ENCODE measurements around the gene ARFGAP2. TPM values are rescaled to one million over a fixed set of nuclear protein-coding genes. Genes with fewer than 3 reads are reported as not detected.

ARFGAP2 gene
- 87.5 TPM for total RNA-seq
- polyA plus RNA-seq (ENCODE audit: insufficient read depth, low read depth, low replicate concordance), result 59.3 TPM
- long read RNA-seq, donor 1, transcript ARFGAP2-205 (16 exons, 2,976 nt), result major isoform, 6 of 9 reads
- long read RNA-seq, donor 1, partial matches to known transcripts, result 0 of 9 reads
- long read RNA-seq, donor 1, other reads (novel, unspliced or antisense), result 0 of 9 reads
- long read RNA-seq, donor 2, transcript ARFGAP2-205 (16 exons, 2,976 nt), result major isoform, 9 of 22 reads
- long read RNA-seq, donor 2, partial matches to known transcripts, result 5 of 22 reads
- long read RNA-seq, donor 2, other reads (novel, unspliced or antisense), result 0 of 22 reads
- long read RNA-seq, donor 3, transcript ARFGAP2-205 (16 exons, 2,976 nt), result major isoform, 9 of 20 reads
- long read RNA-seq, donor 3, partial matches to known transcripts, result 9 of 20 reads
- long read RNA-seq, donor 3, other reads (novel, unspliced or antisense), result 0 of 20 reads
- long read RNA-seq, donor 4, transcript ARFGAP2-205 (16 exons, 2,976 nt), result major isoform, 6 of 22 reads
- long read RNA-seq, donor 4, partial matches to known transcripts, result 14 of 22 reads
- long read RNA-seq, donor 4, other reads (novel, unspliced or antisense), result 0 of 22 reads
- long read RNA-seq, donor 5, result 0 reads
- long read RNA-seq, donor 6, partial matches to known transcripts, result 5 of 7 reads
- long read RNA-seq, donor 6, other reads (novel, unspliced or antisense), result 0 of 7 reads
- long read RNA-seq, donor 7, transcript ARFGAP2-205 (16 exons, 2,976 nt), result major isoform, 54 of 114 reads
- long read RNA-seq, donor 7, partial matches to known transcripts, result 10 of 114 reads
- long read RNA-seq, donor 7, other reads (novel, unspliced or antisense), result 48 of 114 reads
- long read RNA-seq, donor 8, transcript ARFGAP2-205 (16 exons, 2,976 nt), result major isoform, 6 of 18 reads
- long read RNA-seq, donor 8, partial matches to known transcripts, result 9 of 18 reads
- long read RNA-seq, donor 8, other reads (novel, unspliced or antisense), result 0 of 18 reads
- long read RNA-seq, donor 9, partial matches to known transcripts, result 5 of 6 reads
- long read RNA-seq, donor 9, other reads (novel, unspliced or antisense), result 0 of 6 reads
- long read RNA-seq, donor 10, partial matches to known transcripts, result 6 of 12 reads
- long read RNA-seq, donor 10, other reads (novel, unspliced or antisense), result 0 of 12 reads

DNA sequence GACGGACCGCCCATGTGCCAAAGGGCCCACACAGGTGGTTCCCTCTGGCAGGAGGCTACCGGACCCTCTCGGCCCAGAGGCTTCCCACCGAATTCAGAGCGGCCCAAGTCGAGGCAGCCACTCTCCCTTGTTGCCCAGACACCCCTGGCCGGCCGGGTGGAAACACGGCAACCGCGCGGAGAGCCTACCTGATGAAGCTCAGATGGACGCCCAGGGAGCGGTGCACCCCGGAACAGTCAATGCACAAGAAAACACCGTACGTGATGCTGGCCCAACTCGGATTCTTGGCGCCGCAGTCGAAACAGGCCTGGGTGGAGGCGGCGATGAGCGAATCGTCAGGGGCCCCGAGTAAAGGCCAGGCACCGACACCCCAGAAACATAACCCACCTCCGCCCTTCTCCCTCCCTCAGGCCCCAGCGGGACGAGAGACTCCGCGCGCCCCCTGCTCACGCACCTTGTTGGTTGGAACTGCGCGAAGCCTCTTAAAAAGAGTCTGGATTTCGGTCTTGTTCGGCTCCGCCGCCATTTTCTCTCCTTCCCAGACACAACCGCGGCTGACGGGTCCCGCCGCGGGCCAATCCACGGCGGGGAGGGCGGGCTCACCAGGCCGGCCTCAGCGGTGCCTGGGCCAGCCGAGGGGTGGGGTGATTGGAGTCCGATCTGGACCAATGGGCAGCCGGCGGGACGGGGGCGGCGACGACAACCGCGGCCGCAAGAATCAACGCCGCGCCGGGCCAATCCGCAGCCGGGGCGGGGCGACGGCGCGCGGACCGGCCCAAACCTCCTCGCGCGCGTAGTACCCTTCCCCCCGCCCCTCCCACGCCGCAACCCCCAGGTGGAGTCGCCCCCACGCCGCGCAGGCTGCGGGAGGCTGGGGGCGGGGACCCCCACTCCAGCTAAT lies at the start of gene ARFGAP2:
Gene ARFGAP2, minus strand, starts transcription at position 552 of the 901 bp plus-strand sequence. Its CDS starts 26 bp downstream, at position 526.
- no peaks in the 10 kb centered on the region for H3K9me3 ChIP-seq (ENCODE audit: control insufficient read depth in 2 of 3, insufficient read depth in 1 of 3, low read length in 3 of 3)
- DNase-seq, result peak; percentile 97 to 99 (median 98)
- peaks cover 2 to 33% (median 24%) of the 10 kb centered on the region in 3 donors for H3K36me3 ChIP-seq (ENCODE audit: control insufficient read depth in 2 of 3, insufficient read depth in 3 of 3, low read length in 3 of 3)
- no peaks in the 10 kb centered on the region for H3K27me3 ChIP-seq (ENCODE audit: control insufficient read depth, insufficient read depth, low read length)
- FAIRE-seq, result no peak
- peak within 1 kb of the TSS; percentile 86 to 99 (median 92) for H3K4me3 ChIP-seq (ENCODE audit: low read length in 3 of 3)
- H3K4me1 ChIP-seq (ENCODE audit: control insufficient read depth in 2 of 3, insufficient read depth in 2 of 3, low read depth in 1 of 3, low read length in 3 of 3), result peaks cover 4 to 23% (median 16%) of the 10 kb centered on the region in 3 donors
- peak within 1 kb of the TSS; percentile 74 to 100 (median 98) for H3K9ac ChIP-seq (ENCODE audit: low read length in 3 of 3)
- peak within 1 kb of the TSS; percentile 98 to 99 for H3K27ac ChIP-seq (ENCODE audit: low read depth in 2 of 2, low read length in 2 of 2)
- TF ChIP-seq, protein P1, sequence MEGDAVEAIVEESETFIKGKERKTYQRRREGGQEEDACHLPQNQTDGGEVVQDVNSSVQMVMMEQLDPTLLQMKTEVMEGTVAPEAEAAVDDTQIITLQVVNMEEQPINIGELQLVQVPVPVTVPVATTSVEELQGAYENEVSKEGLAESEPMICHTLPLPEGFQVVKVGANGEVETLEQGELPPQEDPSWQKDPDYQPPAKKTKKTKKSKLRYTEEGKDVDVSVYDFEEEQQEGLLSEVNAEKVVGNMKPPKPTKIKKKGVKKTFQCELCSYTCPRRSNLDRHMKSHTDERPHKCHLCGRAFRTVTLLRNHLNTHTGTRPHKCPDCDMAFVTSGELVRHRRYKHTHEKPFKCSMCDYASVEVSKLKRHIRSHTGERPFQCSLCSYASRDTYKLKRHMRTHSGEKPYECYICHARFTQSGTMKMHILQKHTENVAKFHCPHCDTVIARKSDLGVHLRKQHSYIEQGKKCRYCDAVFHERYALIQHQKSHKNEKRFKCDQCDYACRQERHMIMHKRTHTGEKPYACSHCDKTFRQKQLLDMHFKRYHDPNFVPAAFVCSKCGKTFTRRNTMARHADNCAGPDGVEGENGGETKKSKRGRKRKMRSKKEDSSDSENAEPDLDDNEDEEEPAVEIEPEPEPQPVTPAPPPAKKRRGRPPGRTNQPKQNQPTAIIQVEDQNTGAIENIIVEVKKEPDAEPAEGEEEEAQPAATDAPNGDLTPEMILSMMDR (IDR thresholded peaks at IDR 0.05; ENCODE audit: borderline replicate concordance, extremely low read depth, insufficient read depth), result peak; percentile 13
- intact Hi-C loops (cut with DNase I), result no loop called here

- DNase-seq (no peak), FAIRE-seq (no peak)
- H3K27ac ChIP-seq (ENCODE audit: low read depth in 2 of 2, low read length in 2 of 2), result no peak overlapping the region
Measured at GRCh38 chr11:47225552-47226400, 49.1 kb upstream of the ARFGAP2 start.

More at GRCh38 chr11:47225552-47226400, 49.1 kb upstream of the ARFGAP2 start:
- Histone ChIP-seq H3K36me3 (ENCODE audit: control insufficient read depth in 2 of 3, insufficient read depth in 3 of 3, low read length in 3 of 3) (no peaks in the 10 kb centered on the region), H3K9me3 (ENCODE audit: control insufficient read depth in 2 of 3, insufficient read depth in 1 of 3, low read length in 3 of 3) (no peaks in the 10 kb centered on the region), H3K27me3 (ENCODE audit: control insufficient read depth, insufficient read depth, low read length) (no peaks in the 10 kb centered on the region), H3K4me3 (ENCODE audit: low read length in 3 of 3) (no peak overlapping the region), H3K4me1 (ENCODE audit: control insufficient read depth in 2 of 3, insufficient read depth in 2 of 3, low read depth in 1 of 3, low read length in 3 of 3) (no peaks in the 10 kb centered on the region), H3K9ac (ENCODE audit: low read length in 3 of 3) (no peak overlapping the region)
- TF ChIP-seq, protein P1 (IDR thresholded peaks at IDR 0.05; ENCODE audit: borderline replicate concordance, extremely low read depth, insufficient read depth), result no peak
- intact Hi-C loops (cut with DNase I), result no loop called here

Data from kidney (tissue), 22 donors.